SK-N-MC (cell line): ENCODE measurements around the gene HOMER2.

Source experiments
- EZH2 ChIP-seq: fragments of 200-600 bp; sonication (generic); IDR thresholded peaks from one replicate; pipeline ENCODE4 v1.6.1; 2017; ENCODE audit warnings: antibody characterized with exemption
- POLR2AphosphoS5 ChIP-seq: IDR thresholded peaks from 2 replicates; pipeline ENCODE4 v1.6.1; 2012; ENCODE audit warnings: mild to moderate bottlenecking, low read depth, low read length, borderline replicate concordance

GRCh38 chr15:82850731-82851130 lies 101.8 kb downstream of the HOMER2 start:
- TF ChIP-seq EZH2 (no peak), POLR2AphosphoS5 (no peak)
